GM12891 (cell line): ENCODE data around the gene TSPAN15.

ENCODE experiments used
- DNase-seq: peaks from one replicate; pipeline ENCODE4 v3.0.0; 2011; ENCODE audit warnings: low spot score; ENCODE audit not compliant: insufficient read length
- FAIRE-seq: peaks from 2 replicates; lab custom pipeline; 2011; peaks lifted over from hg19 to GRCh38; lab: Jason Lieb, UNC
- PAX5 ChIP-seq: IDR thresholded peaks from 2 replicates; pipeline ENCODE4 v1.6.1; 2011; ENCODE audit warnings: low read length, moderate library complexity, mild to moderate bottlenecking; ENCODE audit not compliant: insufficient read depth, severe bottlenecking
- POLR2A ChIP-seq: IDR thresholded peaks from 2 replicates; pipeline ENCODE4 v1.6.1; 2011; ENCODE audit warnings: low read depth, low read length, control low read depth
- POLR2AphosphoS5 ChIP-seq: IDR thresholded peaks from 2 replicates; pipeline ENCODE4 v1.6.1; 2011; ENCODE audit warnings: low read depth, low read length, control low read depth
- POU2F2 ChIP-seq: IDR thresholded peaks from 2 replicates; pipeline ENCODE4 v1.6.1; 2011; ENCODE audit warnings: low read depth, mild to moderate bottlenecking, control low read depth, low read length, moderate library complexity
- SPI1 ChIP-seq: IDR thresholded peaks from 2 replicates; pipeline ENCODE4 v1.6.1; 2011; ENCODE audit warnings: low read depth, low read length, control low read depth
- TAF1 ChIP-seq: IDR thresholded peaks from 2 replicates; pipeline ENCODE4 v1.6.1; 2011; ENCODE audit warnings: low read depth, low read length, control low read depth

Gene TSPAN15

GRCh38 chr10:69464401-69464800 is 13.1 kb downstream of the TSPAN15 start:
- TF ChIP-seq POU2F2 (no peak), POLR2A (no peak), TAF1 (no peak), POLR2AphosphoS5 (no peak), SPI1 (no peak), PAX5 (no peak)
- no peak for FAIRE-seq
- no peak for DNase-seq

GRCh38 chr10:69464801-69465401 is 13.6 kb downstream of the TSPAN15 start:
- no peak for FAIRE-seq
- no peak for TF ChIP-seq TAF1
- DNase-seq, result no peak

- FAIRE-seq (no peak), DNase-seq (no peak)
- TF ChIP-seq SPI1, result no peak
- TF ChIP-seq TAF1, result no peak
- TF ChIP-seq PAX5, result no peak
- no peak for TF ChIP-seq POLR2A
- TF ChIP-seq POLR2AphosphoS5, result no peak
- TF ChIP-seq POU2F2, result no peak
Measured at GRCh38 chr10:69465457-69466157, 14.3 kb downstream of the TSPAN15 start.

DNA sequence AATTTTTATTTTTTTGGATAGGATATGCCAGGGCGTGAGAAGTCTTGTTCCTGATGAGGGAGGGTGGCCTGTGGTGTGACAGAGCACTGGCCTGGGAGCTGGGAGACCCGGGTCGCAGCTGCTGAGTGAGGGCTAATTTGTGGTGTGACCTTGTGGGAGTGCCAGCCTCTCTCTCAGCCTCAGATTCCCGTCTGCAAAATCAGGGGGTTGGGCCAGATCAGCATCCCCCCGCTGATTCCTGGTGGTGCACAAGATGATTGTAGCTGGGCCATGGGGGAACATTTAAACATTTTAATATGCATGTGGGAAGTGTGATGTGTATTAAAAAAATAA is 14.9 kb downstream of the TSPAN15 start:
- DNase-seq, result no peak
- no peak for FAIRE-seq
- TF ChIP-seq POLR2A, result no peak
- no peak for TF ChIP-seq POU2F2
- TF ChIP-seq POLR2AphosphoS5, result no peak
- no peak for TF ChIP-seq PAX5
- no peak for TF ChIP-seq TAF1

DNA sequence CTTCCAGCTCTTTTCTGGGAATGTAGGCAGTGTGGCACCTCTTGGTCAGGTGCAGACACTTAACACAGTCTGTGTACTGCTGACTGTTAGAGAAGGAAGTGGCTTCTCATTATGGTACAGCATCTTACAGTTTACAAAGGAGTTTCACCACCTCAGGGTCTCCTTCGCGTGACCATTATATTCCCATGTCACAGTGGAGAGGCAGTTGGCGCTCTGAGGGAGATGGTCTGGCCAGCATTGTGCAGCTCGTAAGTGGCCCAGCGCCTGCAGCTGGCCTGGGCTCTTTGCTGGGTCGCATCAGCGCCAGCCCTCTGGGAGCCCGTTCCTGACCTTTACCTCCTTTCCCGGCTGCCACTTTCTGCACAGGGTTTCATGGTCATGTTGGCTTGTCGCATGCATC is 15.4 kb downstream of the TSPAN15 start:
- TF ChIP-seq POLR2AphosphoS5, result no peak
- FAIRE-seq, result no peak
- DNase-seq, result no peak

DNA sequence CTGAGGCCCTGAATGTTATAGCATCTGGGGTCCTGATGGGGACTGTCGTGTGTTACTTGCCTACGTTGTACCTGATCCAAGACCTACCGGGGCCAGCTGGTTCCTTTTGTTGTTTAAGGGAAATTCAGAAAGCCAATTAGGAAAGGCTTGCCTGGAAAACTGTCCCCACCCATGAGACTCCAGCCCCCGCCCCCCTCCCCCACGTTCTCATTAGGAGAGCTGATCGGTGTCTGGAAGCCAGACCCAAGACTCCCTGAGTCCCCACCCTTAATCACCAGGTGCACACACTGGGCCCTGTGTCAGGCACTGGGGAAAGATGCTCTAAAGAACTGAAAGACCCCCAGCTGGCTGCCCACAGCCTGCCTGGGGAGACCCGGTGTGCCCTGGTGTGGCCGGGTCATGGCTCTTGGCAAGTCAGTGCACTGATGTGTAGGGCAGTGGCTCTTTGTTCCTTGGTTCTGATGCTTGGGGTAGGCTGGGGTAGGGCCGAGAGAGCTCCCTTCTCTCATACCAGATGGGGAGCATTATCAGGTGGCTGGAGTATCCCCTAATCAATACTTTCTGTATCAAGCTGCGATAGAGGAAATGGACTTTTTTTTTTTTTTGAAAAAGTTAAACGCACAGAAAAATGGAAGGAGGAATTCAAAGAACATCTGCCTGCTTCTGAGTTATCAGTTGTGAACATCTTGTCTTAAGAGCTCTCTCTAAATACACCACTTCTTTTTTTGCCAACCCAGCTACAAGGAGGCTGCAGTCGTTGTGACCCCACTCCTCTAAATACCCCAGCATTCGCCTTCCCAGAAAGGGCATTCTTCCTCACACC is 16.9 kb downstream of the TSPAN15 start:
- FAIRE-seq, result no peak
- TF ChIP-seq POU2F2 (no peak), TAF1 (no peak), PAX5 (no peak), POLR2A (no peak), SPI1 (no peak), POLR2AphosphoS5 (no peak)

DNA sequence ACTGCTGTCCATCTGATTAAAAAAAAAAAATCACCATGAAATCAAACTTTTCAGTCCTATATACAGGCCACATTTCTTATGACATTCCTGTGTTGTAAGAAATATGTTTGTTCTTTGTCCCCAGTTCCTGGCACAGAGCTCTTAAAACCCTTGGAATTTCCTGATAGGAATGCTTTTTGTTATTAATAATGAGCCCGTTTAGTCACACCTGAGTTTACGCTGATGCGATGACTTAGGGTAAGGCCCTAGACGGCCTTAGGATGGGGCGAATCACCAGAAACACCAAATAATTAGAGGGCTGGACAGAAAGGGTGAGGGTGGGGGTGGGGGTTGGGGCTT is 17.5 kb downstream of the TSPAN15 start:
- TF ChIP-seq PAX5, result no peak
- no peak for TF ChIP-seq SPI1
- no peak for TF ChIP-seq POU2F2
- no peak for TF ChIP-seq POLR2A
- TF ChIP-seq TAF1, result no peak
- no peak for TF ChIP-seq POLR2AphosphoS5
- no peak for FAIRE-seq
- no peak for DNase-seq

More for the DNA sequence above, 16.9 kb downstream of the TSPAN15 start:
- DNase-seq, result no peak

DNA sequence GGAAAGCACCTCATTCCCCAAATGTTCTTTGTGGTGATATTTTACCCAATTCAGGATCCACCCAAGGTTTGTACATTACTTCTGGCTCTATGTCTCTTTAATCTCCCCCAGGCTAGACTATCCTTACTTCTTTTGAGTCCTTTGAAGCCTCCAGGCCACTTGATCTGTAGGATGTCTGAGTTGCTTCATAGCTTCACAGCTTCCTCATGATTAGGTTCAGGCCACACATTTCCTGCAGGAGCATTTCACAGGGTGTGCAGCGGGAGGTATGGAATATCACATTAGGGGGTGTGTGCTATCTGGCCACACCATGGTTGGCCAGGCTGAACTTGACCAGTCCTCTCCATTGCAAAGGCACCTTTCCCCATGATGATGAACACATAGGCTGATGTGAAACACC is 18.7 kb downstream of the TSPAN15 start:
- DNase-seq (no peak), FAIRE-seq (no peak)
- TF ChIP-seq PAX5, result no peak

- FAIRE-seq (no peak), DNase-seq (no peak)
Measured at GRCh38 chr10:69470463-69471384, 19.5 kb downstream of the TSPAN15 start.

More at GRCh38 chr10:69470463-69471384, 19.5 kb downstream of the TSPAN15 start:
- TF ChIP-seq POLR2A (no peak), POU2F2 (no peak), POLR2AphosphoS5 (no peak), TAF1 (no peak), SPI1 (no peak), PAX5 (no peak)
